Left lung (tissue), 10 donors: ENCODE data around the gene PDCD6IP. TPM values are rescaled to one million over a fixed set of nuclear protein-coding genes. Genes with fewer than 3 reads are reported as not detected.

Source experiments
- ATAC-seq: fragments of 200-7000 bp; cut with Tn5 transposase; one replicate; pipeline ENCODE4 v1.9.1; 2020; ENCODE audit warnings: moderate library complexity
- DNase-seq, 4 donors: peaks; one replicate each; pipeline ENCODE4 v3.0.0-alpha.2; 2013 to 2020
- H3K27ac ChIP-seq, 2 donors: fragments of 200-600 bp; sonication (generic) in 1 of 2; one replicate each; pipeline versions ENCODE4 v1.5.0 to v1.8.0; 2020 to 2021
- H3K27me3 ChIP-seq, 2 donors: fragments of 200-600 bp; sonication (generic) in 1 of 2; one replicate each; pipeline versions ENCODE4 v1.5.0 to v1.8.0; 2020 to 2021
- H3K36me3 ChIP-seq, 2 donors: fragments of 200-600 bp; sonication (generic) in 1 of 2; one replicate each; pipeline versions ENCODE4 v1.5.0 to v1.8.0; 2020 to 2021
- H3K4me1 ChIP-seq, 2 donors: fragments of 200-600 bp; one replicate each; pipeline ENCODE4 v1.8.0; 2021
- H3K4me3 ChIP-seq, 2 donors: fragments of 200-600 bp; sonication (generic) in 1 of 2; one replicate each; pipeline versions ENCODE4 v1.5.0 to v1.8.0; 2020 to 2021; ENCODE audit warnings: mild to moderate bottlenecking in 1 of 2
- H3K9me3 ChIP-seq, 2 donors: fragments of 200-600 bp; sonication (generic) in 1 of 2; one replicate each; pipeline versions ENCODE4 v1.5.0 to v1.8.0; 2020 to 2021
- intact Hi-C, 2 donors: fragments of 100-400 bp; cut with DNase I; formaldehyde crosslinking; loops; one replicate each; pipeline versions ENCODE4 v1.11.2 to v1.14.2; 2022
- polyA plus RNA-seq, 6 donors: library from polyadenylated mRNA; unstranded; fragments of 120-200 nt; gene quantifications; one replicate each; pipeline ENCODE4 v1.2.1, GENCODE V29; 2013; ENCODE audit not compliant: insufficient read length in 6 of 6
- total RNA-seq, 2 donors: library from RNA; stranded (reverse); fragmentation: NEBNext Ultra II Directional; extraction: Animal tissue kit (Norgen Biotek cat#: 25700); gene quantifications; one replicate each; pipeline ENCODE4 v1.2.1, GENCODE V29; 2021
- TF ChIP-seq, protein P1 (sequence below), 2 donors: fragments of 200-600 bp; sonication (generic) in 1 of 2; IDR thresholded peaks; one replicate each; pipeline versions ENCODE4 v1.5.0 to v1.8.0; 2021; ENCODE audit warnings: antibody characterized with exemption in 2 of 2
- donor health status: DM: no; HTN: yes; CAD: no.
- donor health status: DM: no; HTN: no; CAD: no.

PDCD6IP gene
- total and polyA plus RNA-seq, 8 donors, result 172 to 270 (median 205) TPM

DNA sequence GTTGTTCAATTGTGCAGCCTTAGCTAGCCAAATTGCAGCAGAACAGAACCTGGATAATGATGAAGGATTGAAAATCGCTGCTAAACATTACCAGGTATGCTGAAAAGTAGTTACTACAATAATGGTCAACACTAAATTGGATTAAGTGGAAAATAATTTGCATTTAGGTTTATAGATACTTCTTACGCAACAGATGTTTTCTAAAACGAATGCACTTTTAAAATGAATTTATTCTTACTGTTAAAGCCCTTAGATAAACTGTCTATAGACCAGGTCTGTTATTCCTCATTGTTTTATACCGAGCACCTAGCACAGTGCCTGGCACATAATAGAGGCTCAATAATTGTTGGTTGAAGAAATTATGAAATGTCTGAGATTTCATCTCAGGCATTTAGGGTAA is 23.6 kb downstream of the PDCD6IP start:
- H3K27me3 ChIP-seq, result no peaks in the 10 kb centered on the region
- no peak overlapping the region for H3K4me3 ChIP-seq
- H3K4me1 ChIP-seq, result no peaks in the 10 kb centered on the region
- TF ChIP-seq, protein P1, sequence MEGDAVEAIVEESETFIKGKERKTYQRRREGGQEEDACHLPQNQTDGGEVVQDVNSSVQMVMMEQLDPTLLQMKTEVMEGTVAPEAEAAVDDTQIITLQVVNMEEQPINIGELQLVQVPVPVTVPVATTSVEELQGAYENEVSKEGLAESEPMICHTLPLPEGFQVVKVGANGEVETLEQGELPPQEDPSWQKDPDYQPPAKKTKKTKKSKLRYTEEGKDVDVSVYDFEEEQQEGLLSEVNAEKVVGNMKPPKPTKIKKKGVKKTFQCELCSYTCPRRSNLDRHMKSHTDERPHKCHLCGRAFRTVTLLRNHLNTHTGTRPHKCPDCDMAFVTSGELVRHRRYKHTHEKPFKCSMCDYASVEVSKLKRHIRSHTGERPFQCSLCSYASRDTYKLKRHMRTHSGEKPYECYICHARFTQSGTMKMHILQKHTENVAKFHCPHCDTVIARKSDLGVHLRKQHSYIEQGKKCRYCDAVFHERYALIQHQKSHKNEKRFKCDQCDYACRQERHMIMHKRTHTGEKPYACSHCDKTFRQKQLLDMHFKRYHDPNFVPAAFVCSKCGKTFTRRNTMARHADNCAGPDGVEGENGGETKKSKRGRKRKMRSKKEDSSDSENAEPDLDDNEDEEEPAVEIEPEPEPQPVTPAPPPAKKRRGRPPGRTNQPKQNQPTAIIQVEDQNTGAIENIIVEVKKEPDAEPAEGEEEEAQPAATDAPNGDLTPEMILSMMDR (IDR thresholded peaks at IDR 0.05), result no peak
- no peak for ATAC-seq
- no peak overlapping the region for H3K27ac ChIP-seq
- intact Hi-C loops, result no loop called here
- no peak for DNase-seq
- no peaks in the 10 kb centered on the region for H3K9me3 ChIP-seq
- H3K36me3 ChIP-seq, result peaks cover 0 to 70% of the 10 kb centered on the region in 2 donors

DNA sequence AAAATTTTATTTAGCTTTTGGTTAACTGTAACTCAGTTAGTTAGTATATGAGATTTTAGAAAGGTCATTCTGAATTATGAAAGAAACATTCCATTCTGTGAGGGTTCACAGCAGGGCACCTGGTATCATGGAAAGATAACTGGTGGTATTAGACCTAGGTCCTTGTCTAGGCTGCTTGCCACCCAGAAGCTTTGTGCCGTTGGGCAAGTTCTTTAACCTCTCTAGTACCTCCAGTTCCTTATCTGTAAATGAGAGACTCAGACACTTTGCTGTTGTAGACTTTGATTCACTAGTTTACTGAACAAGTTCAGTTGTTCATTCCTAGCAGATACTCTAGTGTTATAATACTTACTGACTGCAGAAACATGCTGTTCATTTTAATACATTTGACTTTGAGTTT is 25.4 kb downstream of the PDCD6IP start:
- intact Hi-C loops, result no loop called here
- TF ChIP-seq, protein P1 (IDR thresholded peaks at IDR 0.05), result no peak
- H3K36me3 ChIP-seq, result peaks cover 0 to 80% of the 10 kb centered on the region in 2 donors
- DNase-seq (no peak), ATAC-seq (no peak)
- H3K27ac ChIP-seq, result no peak overlapping the region
- H3K27me3 ChIP-seq, result no peaks in the 10 kb centered on the region
- no peaks in the 10 kb centered on the region for H3K9me3 ChIP-seq
- H3K4me1 ChIP-seq, result no peaks in the 10 kb centered on the region
- H3K4me3 ChIP-seq, result no peak overlapping the region

DNA sequence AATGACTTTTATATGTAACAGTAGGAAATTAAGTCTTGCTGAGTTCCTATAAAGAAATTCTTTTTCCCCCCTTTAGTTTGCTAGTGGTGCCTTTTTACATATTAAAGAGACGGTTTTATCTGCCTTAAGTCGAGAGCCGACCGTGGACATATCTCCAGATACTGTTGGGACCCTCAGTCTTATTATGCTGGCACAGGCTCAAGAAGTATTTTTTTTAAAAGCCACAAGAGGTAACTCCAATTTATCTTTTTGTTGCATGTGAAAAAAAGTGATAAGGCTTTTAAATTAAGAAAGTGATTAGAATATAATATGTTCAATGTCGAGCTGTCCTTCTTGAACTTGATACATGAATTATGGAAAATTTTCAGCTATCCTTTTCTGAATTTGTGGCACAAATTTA is 26.7 kb downstream of the PDCD6IP start:
- peaks cover 0 to 92% of the 10 kb centered on the region in 2 donors for H3K36me3 ChIP-seq
- no peak for ATAC-seq

DNA sequence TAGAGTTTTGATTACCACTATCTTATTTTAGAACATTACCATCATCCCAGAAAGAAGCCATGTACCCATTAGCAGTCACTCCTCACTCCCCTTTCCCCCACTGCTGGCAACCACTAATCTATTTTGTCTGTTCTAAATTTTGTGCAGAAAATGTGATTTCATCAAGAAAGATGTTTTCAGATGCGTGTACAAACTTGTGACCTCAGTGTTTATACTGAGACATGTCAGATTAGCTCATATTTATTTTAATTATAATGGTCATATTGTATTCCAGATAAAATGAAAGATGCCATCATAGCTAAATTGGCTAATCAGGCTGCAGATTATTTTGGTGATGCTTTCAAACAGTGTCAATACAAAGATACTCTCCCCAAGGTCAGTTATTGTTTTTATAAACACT is 27.8 kb downstream of the PDCD6IP start:
- peaks cover 0 to 94% of the 10 kb centered on the region in 2 donors for H3K36me3 ChIP-seq
- ATAC-seq, result no peak
- TF ChIP-seq, protein P1 (IDR thresholded peaks at IDR 0.05), result no peak
- no peak overlapping the region for H3K27ac ChIP-seq
- H3K4me3 ChIP-seq, result no peak overlapping the region
- no peaks in the 10 kb centered on the region for H3K4me1 ChIP-seq
- no peaks in the 10 kb centered on the region for H3K27me3 ChIP-seq
- no peak for DNase-seq
- intact Hi-C loops, result no loop called here
- no peaks in the 10 kb centered on the region for H3K9me3 ChIP-seq

More for the DNA sequence above, 26.7 kb downstream of the PDCD6IP start:
- TF ChIP-seq, protein P1 (IDR thresholded peaks at IDR 0.05), result no peak
- intact Hi-C loops, result no loop called here
- no peaks in the 10 kb centered on the region for H3K4me1 ChIP-seq
- H3K9me3 ChIP-seq, result no peaks in the 10 kb centered on the region
- no peak overlapping the region for H3K4me3 ChIP-seq
- H3K27ac ChIP-seq, result no peak overlapping the region
- no peak for DNase-seq
- H3K27me3 ChIP-seq, result no peaks in the 10 kb centered on the region

DNA sequence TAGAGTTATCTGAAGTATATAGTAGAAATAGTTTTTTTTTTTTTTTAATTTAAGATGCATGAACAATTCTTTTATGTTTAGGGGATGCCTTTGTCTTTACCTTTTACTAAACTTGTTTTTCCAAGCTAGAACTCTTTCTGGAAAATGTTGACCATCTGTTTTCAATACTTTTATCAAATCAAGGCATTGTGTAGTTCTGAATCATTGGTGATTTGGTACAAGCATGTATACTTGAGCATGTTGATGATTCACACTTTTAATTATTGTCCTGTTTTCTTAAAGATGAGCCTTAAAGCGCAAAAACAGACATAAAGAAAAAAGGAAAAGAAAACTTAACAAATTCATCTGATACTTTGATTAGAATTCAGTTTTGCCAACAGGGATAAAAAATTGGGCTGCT is 28.3 kb downstream of the PDCD6IP start:
- intact Hi-C loops, result no loop called here
- H3K4me3 ChIP-seq, result no peak overlapping the region
- H3K9me3 ChIP-seq, result no peaks in the 10 kb centered on the region
- H3K36me3 ChIP-seq, result peaks cover 0 to 91% of the 10 kb centered on the region in 2 donors
- DNase-seq (no peak), ATAC-seq (no peak)
- H3K27me3 ChIP-seq, result no peaks in the 10 kb centered on the region
- no peaks in the 10 kb centered on the region for H3K4me1 ChIP-seq
- H3K27ac ChIP-seq, result no peak overlapping the region
- TF ChIP-seq, protein P1 (IDR thresholded peaks at IDR 0.05), result no peak
